ENCODE measurements around the gene GPR17.

The GPR17 gene

GRCh38 chr2:127622561-127623387 lies 23.2 kb upstream of the GPR17 start:
- H3K4me3 ChIP-seq (ENCODE audit: low read depth, low read length) = no peak overlapping the region
- no peak for DNase-seq (ENCODE audit: low read depth)
- no peak for TF ChIP-seq CTCF (IDR thresholded peaks at IDR 0.05; ENCODE audit: low read depth, low read length, missing control alignments)

- DNase-seq (ENCODE audit: low read depth) = no peak
- no peak for TF ChIP-seq CTCF (IDR thresholded peaks at IDR 0.05; ENCODE audit: low read depth, low read length, missing control alignments)
- H3K4me3 ChIP-seq (ENCODE audit: low read depth, low read length) = no peak overlapping the region
Measured at GRCh38 chr2:127623388-127624319, 22.3 kb upstream of the GPR17 start.

DNA sequence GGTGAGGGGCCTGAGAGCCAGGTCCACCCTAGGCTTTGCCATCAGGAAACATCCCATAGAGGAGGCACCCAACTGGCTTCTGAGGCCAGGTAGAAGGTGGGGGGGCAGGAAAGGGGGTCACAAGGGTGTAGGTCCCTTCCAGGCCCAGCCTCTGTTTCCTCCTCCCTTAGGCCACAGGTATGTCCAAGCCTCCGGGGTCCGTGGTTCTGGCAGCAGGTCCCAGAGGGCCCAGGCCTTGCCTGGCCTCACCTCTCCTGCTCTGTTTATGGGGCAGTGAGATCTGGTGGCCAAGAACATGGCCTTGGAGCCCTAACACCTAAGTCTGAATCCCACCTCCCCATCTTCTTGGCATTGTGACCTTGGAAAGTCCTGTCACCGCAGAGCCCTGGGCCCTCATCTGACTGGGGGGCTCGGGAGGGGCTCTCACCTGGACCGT lies 21.6 kb upstream of the GPR17 start:
- H3K4me3 ChIP-seq (ENCODE audit: low read depth, low read length) = no peak overlapping the region
- no peak for TF ChIP-seq CTCF (IDR thresholded peaks at IDR 0.05; ENCODE audit: low read depth, low read length, missing control alignments)
- no peak for DNase-seq (ENCODE audit: low read depth)

DNA sequence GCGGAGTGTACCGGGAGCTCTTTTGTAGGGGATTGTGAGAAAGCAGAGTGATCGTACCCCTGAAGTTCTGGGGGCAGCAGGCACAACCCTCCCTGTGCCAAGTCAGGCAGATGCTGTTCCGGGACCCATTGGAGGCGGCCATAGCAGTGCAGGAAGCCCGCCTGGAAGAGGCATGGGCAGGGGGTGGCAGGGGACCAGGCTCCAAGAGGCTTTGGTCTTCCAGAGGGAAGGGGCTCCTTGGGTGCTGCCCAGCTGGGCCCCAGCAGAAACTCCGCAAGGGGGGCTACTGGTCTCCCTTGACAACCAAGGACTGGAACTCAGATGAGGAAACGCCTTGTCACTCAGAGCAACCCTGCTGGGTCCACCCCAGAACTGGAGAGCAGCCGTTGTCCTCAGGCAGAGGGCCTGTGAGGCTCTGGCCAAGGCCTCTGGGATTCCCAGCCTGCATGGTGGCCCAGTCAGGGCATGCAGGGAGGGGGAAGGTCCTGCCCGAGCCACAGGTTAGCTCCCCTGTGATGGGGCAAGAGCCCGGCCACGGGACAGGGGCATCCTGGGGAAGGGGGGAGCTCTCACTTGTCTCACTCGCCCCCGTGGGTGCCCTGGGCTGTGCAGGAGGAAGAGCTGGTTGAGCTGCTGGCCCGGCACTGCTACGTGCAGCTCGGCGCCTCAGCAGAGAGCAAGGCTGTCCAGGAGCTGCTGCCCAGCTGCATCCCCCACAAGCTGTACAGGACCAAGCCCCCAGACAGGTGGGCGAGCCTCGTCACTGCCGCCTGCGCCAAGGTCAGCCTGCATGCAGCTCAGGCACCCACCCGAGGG lies 21.0 kb upstream of the GPR17 start:
- TF ChIP-seq CTCF (IDR thresholded peaks at IDR 0.05; ENCODE audit: low read depth, low read length, missing control alignments) = no peak
- no peak overlapping the region for H3K4me3 ChIP-seq (ENCODE audit: low read depth, low read length)

GRCh38 chr2:127625572-127625951 lies 20.4 kb upstream of the GPR17 start:
- DNase-seq (ENCODE audit: low read depth) = no peak
- TF ChIP-seq CTCF (IDR thresholded peaks at IDR 0.05; ENCODE audit: low read depth, low read length, missing control alignments) = no peak
- H3K4me3 ChIP-seq (ENCODE audit: low read depth, low read length) = no peak overlapping the region

More for the DNA sequence above, 21.0 kb upstream of the GPR17 start:
- DNase-seq (ENCODE audit: low read depth) = no peak

- DNase-seq (ENCODE audit: low read depth) = no peak
- H3K4me3 ChIP-seq (ENCODE audit: low read depth, low read length) = no peak overlapping the region
- TF ChIP-seq CTCF (IDR thresholded peaks at IDR 0.05; ENCODE audit: low read depth, low read length, missing control alignments) = no peak
Measured at GRCh38 chr2:127626175-127626574, 19.8 kb upstream of the GPR17 start.
